HepG2 (cell line): ENCODE results near the gene VASH2. TPM values are rescaled to one million over a fixed set of nuclear protein-coding genes. Genes with fewer than 3 reads are reported as not detected.

ENCODE experiments used
- AFF4 ChIP-seq: sonication (generic); formaldehyde crosslinking; IDR thresholded peaks from 2 replicates; pipeline ENCODE4 v1.4.0; 2020; ENCODE audit warnings: missing genetic modification reagents
- ATAD3A ChIP-seq: sonication (generic); formaldehyde crosslinking; IDR thresholded peaks from 2 replicates; pipeline ENCODE4 v1.4.0; 2020; ENCODE audit warnings: missing genetic modification reagents
- BATF2 ChIP-seq: sonication (generic); formaldehyde crosslinking; IDR thresholded peaks from 2 replicates; pipeline ENCODE4 v1.8.0; 2022; ENCODE audit warnings: mild to moderate bottlenecking, missing genetic modification reagents, moderate library complexity
- DR1 ChIP-seq: sonication (generic); formaldehyde crosslinking; IDR thresholded peaks from 2 replicates; pipeline ENCODE4 v1.8.0; 2021; ENCODE audit warnings: mild to moderate bottlenecking, missing genetic modification reagents, inconsistent platforms
- IRF2 ChIP-seq: IDR thresholded peaks from 2 replicates; pipeline ENCODE4 v1.6.1; 2018; ENCODE audit warnings: missing genetic modification reagents, missing compliant biosample characterization
- KLF16 ChIP-seq, 2 experiments: sonication (generic) in 1 of 2; formaldehyde crosslinking in 1 of 2; IDR thresholded peaks; 2 replicates each; pipeline versions ENCODE4 v1.6.1 to v1.8.0; 2016 to 2023; ENCODE audit warnings: missing genetic modification reagents in 2 of 2, missing compliant biosample characterization in 1 of 2
- KMT2B ChIP-seq: IDR thresholded peaks from 2 replicates; pipeline ENCODE4 v1.6.1; 2016; ENCODE audit warnings: missing genetic modification reagents, missing compliant biosample characterization
- MATR3 ChIP-seq: sonication (generic); formaldehyde crosslinking; IDR thresholded peaks from 2 replicates; pipeline ENCODE4 v1.4.0; 2020; ENCODE audit warnings: missing genetic modification reagents
- PITX1 ChIP-seq: sonication (generic); formaldehyde crosslinking; IDR thresholded peaks from 2 replicates; pipeline ENCODE4 v1.5.1; 2020; ENCODE audit warnings: mild to moderate bottlenecking, missing genetic modification reagents
- RAD21 ChIP-seq: fragments of 450-650 bp; formaldehyde crosslinking; IDR thresholded peaks from 2 replicates; pipeline ENCODE4 v1.5.0; 2020; ENCODE audit warnings: mild to moderate bottlenecking
- RFX3 ChIP-seq: IDR thresholded peaks from 2 replicates; pipeline ENCODE4 v1.6.1; 2016; ENCODE audit warnings: missing biosample characterization, missing genetic modification reagents
- SIX4 ChIP-seq: sonication (generic); formaldehyde crosslinking; IDR thresholded peaks from 2 replicates; pipeline ENCODE4 v1.4.0; 2020; ENCODE audit warnings: missing genetic modification reagents
- ZBTB10 ChIP-seq: sonication (generic); formaldehyde crosslinking; IDR thresholded peaks from 2 replicates; pipeline ENCODE4 v1.4.0; 2020; ENCODE audit warnings: missing genetic modification reagents, borderline replicate concordance
- ZBTB39 ChIP-seq: sonication (generic); formaldehyde crosslinking; IDR thresholded peaks from 2 replicates; pipeline ENCODE4 v1.5.0; 2020; ENCODE audit warnings: missing genetic modification reagents
- ZNF569 ChIP-seq: sonication (generic); formaldehyde crosslinking; IDR thresholded peaks from 2 replicates; pipeline ENCODE4 v1.5.0; 2020; ENCODE audit warnings: mild to moderate bottlenecking, missing genetic modification reagents, moderate library complexity, borderline replicate concordance
- ZNF703 ChIP-seq: sonication (generic); formaldehyde crosslinking; IDR thresholded peaks from 2 replicates; pipeline ENCODE4 v1.5.1; 2020; ENCODE audit warnings: missing genetic modification reagents, mild to moderate bottlenecking, moderate library complexity, borderline replicate concordance
- polyA plus RNA-seq, 8 experiments: library from polyadenylated mRNA; depleted of rRNA in 3 of 8; stranded (reverse) in 7 of 8; unstranded in 1 of 8; fragments of >200 nt; fragmentation: Illumina TruSeq in 4 of 8; extraction: Trizol in 4 of 8; gene quantifications; 2 replicates each; pipeline versions ENCODE4 v1.2.1 to v1.2.3, GENCODE V29; 2011 to 2016; ENCODE audit warnings: low read depth in 4 of 8, missing spikeins in 1 of 8, mixed read lengths in 1 of 8; ENCODE audit not compliant: insufficient read depth in 1 of 8
- total RNA-seq, 5 experiments: library from RNA; depleted of rRNA; stranded (reverse); fragments of >200 nt; fragmentation: Illumina TruSeq; extraction: Trizol; gene quantifications; 2 replicates each; pipeline ENCODE4 v1.2.3, GENCODE V29; 2016; ENCODE audit warnings: low read depth in 1 of 5
- TF ChIP-seq, protein P1 (sequence below): sonication (generic); formaldehyde crosslinking; IDR thresholded peaks from 2 replicates; pipeline ENCODE4 v1.4.0; 2020; ENCODE audit warnings: mild to moderate bottlenecking, missing genetic modification reagents

The VASH2 gene
- total and polyA plus RNA-seq, 2 of the 13 experiments (the other 11 are each of a cell fraction or from before 2014, with no cell fraction given), result 0.44 to 1.00 TPM

- TF ChIP-seq ZBTB39 (no peak), DR1 (CRISPR knock-in tag) (no peak), ZBTB10 (CRISPR knock-in tag) (peak; percentile 80; the same call in 1 of the 2 replicates), RFX3 (no peak), KLF16 (CRISPR knock-in tag; IDR thresholded peaks at IDR 0.05) (peak in 1 of 2 experiments; percentile 67; a peak in 2 of 4 replicates), ZNF569 (CRISPR knock-in tag) (no peak), BATF2 (CRISPR knock-in tag) (no peak), SIX4 (CRISPR knock-in tag) (peak; percentile 11; the same call in 1 of the 2 replicates), PITX1 (CRISPR knock-in tag) (no peak), AFF4 (CRISPR knock-in tag) (no peak), MATR3 (CRISPR knock-in tag) (no peak), KMT2B (CRISPR knock-in tag) (peak; percentile 69), IRF2 (CRISPR knock-in tag) (no peak), RAD21 (CRISPR knock-in tag) (peak; percentile 28; the same call in 1 of the 2 replicates), ATAD3A (CRISPR knock-in tag) (no peak; the same call in 1 of the 2 replicates), ZNF703 (CRISPR knock-in tag) (no peak)
- TF ChIP-seq, protein P1, sequence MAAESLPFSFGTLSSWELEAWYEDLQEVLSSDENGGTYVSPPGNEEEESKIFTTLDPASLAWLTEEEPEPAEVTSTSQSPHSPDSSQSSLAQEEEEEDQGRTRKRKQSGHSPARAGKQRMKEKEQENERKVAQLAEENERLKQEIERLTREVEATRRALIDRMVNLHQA (CRISPR knock-in tag), result 0 out of 2 replicates have a peak, but pooled peaks have one; percentile 6
Measured at GRCh38 chr1:213015099-213016050, 65.0 kb downstream of the VASH2 start, which contains the start of gene ANGEL2 (continued).
